SU-DHL-6 (cell line): ENCODE measurements around the gene MTMR10.

Experiments used
- CTCF ChIP-seq: fragments of 200-600 bp; sonication (generic); IDR thresholded peaks from one replicate; pipeline ENCODE4 v1.5.1; 2017; ENCODE audit warnings: antibody characterized with exemption, mild to moderate bottlenecking, low read length, moderate library complexity; ENCODE audit not compliant: insufficient read depth, poor library complexity, severe bottlenecking
- EZH2phosphoT487 ChIP-seq: fragments of 200-600 bp; sonication (generic), shearing (Covaris generic); conservative IDR thresholded peaks from 2 replicates; pipeline ENCODE4 v1.6.1; 2018; ENCODE audit warnings: mild to moderate bottlenecking, antibody characterized with exemption, low read length, moderate library complexity, mixed read lengths

GRCh38 chr15:30921106-30921505 lies 70.3 kb downstream of the MTMR10 start:
- no peak for TF ChIP-seq CTCF
- no peak for TF ChIP-seq EZH2phosphoT487
